Calu3 (cell line): ENCODE results near the gene NLRP12. TPM values are rescaled to one million over a fixed set of nuclear protein-coding genes. Genes with fewer than 3 reads are reported as not detected.
"Not testable (repeated sequence)": the region's sequence is repeated elsewhere in the genome, so short reads cannot be mapped to it uniquely, and the experiment has no call there.

Experiments
- BruUV-seq: library from RNA; stranded (reverse); fragments of 400-500 nt; replicated peaks from 2 replicates; lab custom pipeline; 2021; lab: Mats Ljungman, UMichigan
- CTCF ChIA-PET: fragments of 300-600 bp; sonication (Branson Sonifier 250); formaldehyde crosslinking; loops from one replicate; lab custom pipeline; 2022; ENCODE audit warnings: antibody characterized with exemption; lab: Charles Lee
- DNase-seq: peaks from one replicate; pipeline ENCODE4 v3.0.0; 2022
- H3K27ac Mint-ChIP-seq: one replicate; pipeline ENCODE4 v1.8.0; 2022; ENCODE audit warnings: mixed read lengths; ENCODE audit not compliant: unreplicated experiment
- H3K27me3 Mint-ChIP-seq: one replicate; pipeline ENCODE4 v1.8.0; 2022; ENCODE audit warnings: mixed read lengths; ENCODE audit not compliant: unreplicated experiment
- H3K36me3 Mint-ChIP-seq: one replicate; pipeline ENCODE4 v1.8.0; 2022; ENCODE audit warnings: mild to moderate bottlenecking, moderate library complexity, mixed read lengths; ENCODE audit not compliant: insufficient read depth, unreplicated experiment
- H3K4me1 Mint-ChIP-seq: one replicate; pipeline ENCODE4 v1.8.0; 2022; ENCODE audit warnings: mild to moderate bottlenecking, low read depth, mixed read lengths; ENCODE audit not compliant: unreplicated experiment
- H3K4me3 Mint-ChIP-seq: one replicate; pipeline ENCODE4 v1.8.0; 2022; ENCODE audit warnings: mild to moderate bottlenecking, low read depth, moderate library complexity, mixed read lengths; ENCODE audit not compliant: unreplicated experiment
- H3K9me3 Mint-ChIP-seq: one replicate; pipeline ENCODE4 v1.8.0; 2022; ENCODE audit warnings: low read depth, mixed read lengths; ENCODE audit not compliant: unreplicated experiment
- CTCF ChIP-seq: fragments of 200-600 bp; IDR thresholded peaks from one replicate; pipeline ENCODE4 v1.8.0; 2022; ENCODE audit warnings: antibody characterized with exemption; ENCODE audit not compliant: unreplicated experiment
- intact Hi-C: fragments of 100-400 bp; cut with micrococcal nuclease; formaldehyde crosslinking; loops from one replicate; pipeline ENCODE4 v1.10.0; 2022; ENCODE audit not compliant: unreplicated experiment
- total RNA-seq: library from RNA; stranded (reverse); gene quantifications from 2 replicates; pipeline ENCODE4 v1.2.3, GENCODE V29; 2022

The NLRP12 gene
- total RNA-seq, 1 experiment from 2014 or later = not detected

GRCh38 chr19:53853707-53854106, 29.6 kb upstream of the NLRP12 start:
- H3K4me1 Mint-ChIP-seq = peaks cover 22% of the 10 kb centered on the region
- CTCF ChIA-PET = interaction anchor here (0.6 to 0.7 kb wide), 3 partner anchors 9 to 242 kb away, joined by 3 to 8 read pairs (median 3); no protein-coding TSS in a partner anchor
- TF ChIP-seq CTCF = no peak
- H3K4me3 Mint-ChIP-seq = no peak overlapping the region
- H3K27me3 Mint-ChIP-seq = no peaks in the 10 kb centered on the region
- H3K9me3 Mint-ChIP-seq = peaks cover 2% of the 10 kb centered on the region
- peaks cover 7% of the 10 kb centered on the region for H3K36me3 Mint-ChIP-seq
- DNase-seq = no peak
- H3K27ac Mint-ChIP-seq = no peak overlapping the region
- intact Hi-C loops = no loop called here
- BruUV-seq = no TSS peak

GRCh38 chr19:53849237-53849676, 25.1 kb upstream of the NLRP12 start:
- peaks cover 20% of the 10 kb centered on the region for H3K4me1 Mint-ChIP-seq
- peaks cover 7% of the 10 kb centered on the region for H3K36me3 Mint-ChIP-seq
- no peak for DNase-seq
- intact Hi-C loops = no loop called here
- H3K4me3 Mint-ChIP-seq = no peak overlapping the region
- no peak for TF ChIP-seq CTCF
- BruUV-seq = no TSS peak
- H3K9me3 Mint-ChIP-seq = peaks cover 2% of the 10 kb centered on the region
- CTCF ChIA-PET = interaction anchor here (0.6 to 0.7 kb wide), 2 partner anchors 55 to 1192 kb away, joined by 3 read pairs; no protein-coding TSS in a partner anchor
- no peak overlapping the region for H3K27ac Mint-ChIP-seq
- no peaks in the 10 kb centered on the region for H3K27me3 Mint-ChIP-seq

- DNase-seq = no peak
- intact Hi-C loops = no loop called here
- no peak for TF ChIP-seq CTCF
- Mint-ChIP-seq H3K27me3 (no peaks in the 10 kb centered on the region), H3K4me3 (no peak overlapping the region), H3K27ac (no peak overlapping the region), H3K36me3 (peaks cover 7% of the 10 kb centered on the region), H3K4me1 (peaks cover 14% of the 10 kb centered on the region), H3K9me3 (peaks cover 2% of the 10 kb centered on the region)
- CTCF ChIA-PET = no interaction called here
- BruUV-seq = no TSS peak
Measured at GRCh38 chr19:53847555-53847954, 23.4 kb upstream of the NLRP12 start.

- Mint-ChIP-seq H3K9me3 (peaks cover 2% of the 10 kb centered on the region), H3K4me1 (peaks cover 15% of the 10 kb centered on the region)
Measured at GRCh38 chr19:53844849-53845246, 20.7 kb upstream of the NLRP12 start.

GRCh38 chr19:53840914-53841313, 16.8 kb upstream of the NLRP12 start:
- H3K27me3 Mint-ChIP-seq, H3K9me3 Mint-ChIP-seq, BruUV-seq, H3K4me3 Mint-ChIP-seq: not testable (repeated sequence)
- DNase-seq = peak; percentile 37
- intact Hi-C loops = loop anchor here (5.0 kb wide), 1 partner anchor 34 kb away; no protein-coding TSS in a partner anchor
- H3K4me1 Mint-ChIP-seq = peaks cover 15% of the 10 kb centered on the region
- peaks cover 17% of the 10 kb centered on the region for H3K36me3 Mint-ChIP-seq
- CTCF ChIA-PET = interaction anchor here (0.7 to 1.1 kb wide), 6 partner anchors 21 to 259 kb away, joined by 3 to 6 read pairs (median 3); partner anchors contain the start of genes MYADM and PRKCG
- H3K27ac Mint-ChIP-seq = peak overlapping the region; percentile 91

More at GRCh38 chr19:53844849-53845246, 20.7 kb upstream of the NLRP12 start:
- H3K27me3 Mint-ChIP-seq = no peaks in the 10 kb centered on the region
- BruUV-seq = no TSS peak
- TF ChIP-seq CTCF = no peak
- H3K4me3 Mint-ChIP-seq = no peak overlapping the region
- no peak overlapping the region for H3K27ac Mint-ChIP-seq
- H3K36me3 Mint-ChIP-seq = peaks cover 17% of the 10 kb centered on the region
- intact Hi-C loops = loop anchor here (5.0 kb wide), 1 partner anchor 38 kb away; no protein-coding TSS in a partner anchor
- DNase-seq = no peak
- CTCF ChIA-PET = interaction anchor here (1.6 kb wide), 1 partner anchor 186 kb away, joined by 5 read pairs; no protein-coding TSS in a partner anchor

GRCh38 chr19:53840241-53840640, 16.1 kb upstream of the NLRP12 start:
- CTCF ChIA-PET, H3K9me3 Mint-ChIP-seq: not testable (repeated sequence)

GRCh38 chr19:53838446-53838845, 14.3 kb upstream of the NLRP12 start:
- H3K9me3 Mint-ChIP-seq, CTCF ChIA-PET, H3K4me3 Mint-ChIP-seq, H3K27ac Mint-ChIP-seq, intact Hi-C loops, DNase-seq, BruUV-seq: not testable (repeated sequence)
- Mint-ChIP-seq H3K36me3 (peaks cover 17% of the 10 kb centered on the region), H3K4me1 (peaks cover 15% of the 10 kb centered on the region), H3K27me3 (peaks cover 20% of the 10 kb centered on the region)

More at GRCh38 chr19:53840241-53840640, 16.1 kb upstream of the NLRP12 start:
- Mint-ChIP-seq H3K4me1 (peaks cover 15% of the 10 kb centered on the region), H3K36me3 (peaks cover 17% of the 10 kb centered on the region)
- DNase-seq, BruUV-seq, H3K27me3 Mint-ChIP-seq, H3K4me3 Mint-ChIP-seq, H3K27ac Mint-ChIP-seq: not testable (repeated sequence)
- intact Hi-C loops = loop anchor here (5.0 kb wide), 1 partner anchor 33 kb away; no protein-coding TSS in a partner anchor
